ENCODE measurements around the gene DTL. TPM values are rescaled to one million over a fixed set of nuclear protein-coding genes. Genes with fewer than 3 reads are reported as not detected.

Gene DTL
- total and polyA plus RNA-seq, 2 of the 13 experiments (the other 11 are each of a cell fraction or from before 2014, with no cell fraction given): 10.4 to 32.8 TPM

DNA sequence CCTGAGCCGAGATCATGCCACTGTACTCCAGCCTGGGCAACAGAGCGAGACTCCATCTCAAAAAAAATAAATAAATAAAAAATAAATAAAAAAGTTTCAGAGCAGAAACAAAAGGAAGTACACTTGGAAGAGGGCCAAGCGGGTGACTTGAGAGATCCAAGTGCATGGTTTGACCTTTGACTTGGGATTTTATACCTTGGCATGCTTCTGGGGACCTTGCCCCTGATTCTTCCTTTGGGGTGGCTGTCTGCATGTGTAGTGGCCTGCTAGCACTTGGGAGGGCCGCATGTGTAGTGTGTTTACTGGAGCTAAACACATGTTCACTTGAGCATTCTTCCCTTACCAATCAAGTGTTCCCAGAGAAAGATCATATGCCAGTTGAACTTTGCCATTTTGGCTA lies 114.0 kb downstream of the DTL start:
- H4K20me1 ChIP-seq (ENCODE audit: insufficient read depth, low read length): no peaks in the 10 kb centered on the region
- H3K79me2 ChIP-seq (ENCODE audit: insufficient read depth, low read length): no peaks in the 10 kb centered on the region
- FAIRE-seq (no peak), ATAC-seq (no peak), DNase-seq (ENCODE audit: low spot score) (no peak)
- intact Hi-C loops (cut with micrococcal nuclease; ENCODE audit: unreplicated experiment) (no loop called here), in situ Hi-C loops (cut with HindIII; ENCODE audit: extremely low pct_ligation_motif_present, low pct_unique_long_range_greater_than_20kb) (no loop called here)
- TF ChIP-seq SPEN (CRISPR knock-in tag; IDR thresholded peaks at IDR 0.05; ENCODE audit: low read depth): no peak
- TF ChIP-seq ZNF775 (CRISPR knock-in tag; IDR thresholded peaks at IDR 0.05; ENCODE audit: borderline replicate concordance): no peak
- TF ChIP-seq, protein P1, sequence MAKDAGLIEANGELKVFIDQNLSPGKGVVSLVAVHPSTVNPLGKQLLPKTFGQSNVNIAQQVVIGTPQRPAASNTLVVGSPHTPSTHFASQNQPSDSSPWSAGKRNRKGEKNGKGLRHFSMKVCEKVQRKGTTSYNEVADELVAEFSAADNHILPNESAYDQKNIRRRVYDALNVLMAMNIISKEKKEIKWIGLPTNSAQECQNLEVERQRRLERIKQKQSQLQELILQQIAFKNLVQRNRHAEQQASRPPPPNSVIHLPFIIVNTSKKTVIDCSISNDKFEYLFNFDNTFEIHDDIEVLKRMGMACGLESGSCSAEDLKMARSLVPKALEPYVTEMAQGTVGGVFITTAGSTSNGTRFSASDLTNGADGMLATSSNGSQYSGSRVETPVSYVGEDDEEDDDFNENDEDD (CRISPR knock-in tag; IDR thresholded peaks at IDR 0.05; ENCODE audit: borderline replicate concordance): no peak
- no peak for TF ChIP-seq RARG (CRISPR knock-in tag; IDR thresholded peaks at IDR 0.05; ENCODE audit: low read depth)
- TF ChIP-seq ZNF761 (CRISPR knock-in tag; conservative IDR thresholded peaks at IDR 0.05): no peak
- TF ChIP-seq ZNF562 (CRISPR knock-in tag; IDR thresholded peaks at IDR 0.05; ENCODE audit: borderline replicate concordance): no peak
- no peak for TF ChIP-seq MTF1 (CRISPR knock-in tag; IDR thresholded peaks at IDR 0.05)
- TF ChIP-seq NFATC3 (CRISPR knock-in tag; IDR thresholded peaks at IDR 0.05): no peak
- no peak for TF ChIP-seq HDAC2 (CRISPR knock-in tag; IDR thresholded peaks at IDR 0.05)
- TF ChIP-seq WIZ (CRISPR knock-in tag; IDR thresholded peaks at IDR 0.05): no peak
- TF ChIP-seq TBX2 (CRISPR knock-in tag; IDR thresholded peaks at IDR 0.05; ENCODE audit: borderline replicate concordance): no peak
- TF ChIP-seq E2F2 (CRISPR knock-in tag; IDR thresholded peaks at IDR 0.05; ENCODE audit: borderline replicate concordance): no peak
- no peak for TF ChIP-seq CAMTA2 (CRISPR knock-in tag; IDR thresholded peaks at IDR 0.05; ENCODE audit: borderline replicate concordance)
- CTCF ChIA-PET (ENCODE audit: low intra/inter-chr PET ratio, low total read pairs): no interaction called here
- no peak overlapping the region for H3K27ac ChIP-seq (ENCODE audit: extremely low read length, insufficient read depth, low read length)
- no peaks in the 10 kb centered on the region for H3K4me1 ChIP-seq (ENCODE audit: insufficient read depth, low read length)
- no peak overlapping the region for H3K4me2 ChIP-seq (ENCODE audit: low read depth, low read length)
- no peak overlapping the region for H3K9ac ChIP-seq (ENCODE audit: insufficient read depth, low read depth, low read length)
- no peak overlapping the region for H3K4me3 ChIP-seq (replicated peaks in 1 of 3; ENCODE audit: insufficient read depth in 1 of 3, low read depth in 2 of 3, low read length in 3 of 3)
- BruUV-seq (replicated peaks): no TSS peak
- POLR2A ChIA-PET: no interaction called here
- 87% methylated on average over 4 of the region's 4 CpGs for WGBS (ENCODE audit: low lambda C conversion rate)
- no peaks in the 10 kb centered on the region for H3K9me3 ChIP-seq (ENCODE audit: low read length)
- no peaks in the 10 kb centered on the region for H3K36me3 ChIP-seq (replicated peaks in 1 of 2; ENCODE audit: control insufficient read depth in 1 of 2, insufficient read depth in 2 of 2, low read length in 2 of 2)
- H3K27me3 ChIP-seq (ENCODE audit: control insufficient read depth in 1 of 2, insufficient read depth in 2 of 2, low read length in 2 of 2): no peaks in the 10 kb centered on the region
- H2AFZ ChIP-seq (ENCODE audit: low read length): no peak overlapping the region

All from HepG2 (cell line).